Inferior parietal cortex (tissue), 1 donor: Measurements from ENCODE around the gene IL15RA.
A peak's percentile ranks its signal among the peaks of the same experiment; 100 is the strongest.

ENCODE experiments used
- DNase-seq: peaks from one replicate; pipeline ENCODE4 v3.0.0-alpha.2; 2016; ENCODE audit errors: extremely low spot score

The IL15RA gene, protein sequence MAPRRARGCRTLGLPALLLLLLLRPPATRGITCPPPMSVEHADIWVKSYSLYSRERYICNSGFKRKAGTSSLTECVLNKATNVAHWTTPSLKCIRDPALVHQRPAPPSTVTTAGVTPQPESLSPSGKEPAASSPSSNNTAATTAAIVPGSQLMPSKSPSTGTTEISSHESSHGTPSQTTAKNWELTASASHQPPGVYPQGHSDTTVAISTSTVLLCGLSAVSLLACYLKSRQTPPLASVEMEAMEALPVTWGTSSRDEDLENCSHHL

DNA sequence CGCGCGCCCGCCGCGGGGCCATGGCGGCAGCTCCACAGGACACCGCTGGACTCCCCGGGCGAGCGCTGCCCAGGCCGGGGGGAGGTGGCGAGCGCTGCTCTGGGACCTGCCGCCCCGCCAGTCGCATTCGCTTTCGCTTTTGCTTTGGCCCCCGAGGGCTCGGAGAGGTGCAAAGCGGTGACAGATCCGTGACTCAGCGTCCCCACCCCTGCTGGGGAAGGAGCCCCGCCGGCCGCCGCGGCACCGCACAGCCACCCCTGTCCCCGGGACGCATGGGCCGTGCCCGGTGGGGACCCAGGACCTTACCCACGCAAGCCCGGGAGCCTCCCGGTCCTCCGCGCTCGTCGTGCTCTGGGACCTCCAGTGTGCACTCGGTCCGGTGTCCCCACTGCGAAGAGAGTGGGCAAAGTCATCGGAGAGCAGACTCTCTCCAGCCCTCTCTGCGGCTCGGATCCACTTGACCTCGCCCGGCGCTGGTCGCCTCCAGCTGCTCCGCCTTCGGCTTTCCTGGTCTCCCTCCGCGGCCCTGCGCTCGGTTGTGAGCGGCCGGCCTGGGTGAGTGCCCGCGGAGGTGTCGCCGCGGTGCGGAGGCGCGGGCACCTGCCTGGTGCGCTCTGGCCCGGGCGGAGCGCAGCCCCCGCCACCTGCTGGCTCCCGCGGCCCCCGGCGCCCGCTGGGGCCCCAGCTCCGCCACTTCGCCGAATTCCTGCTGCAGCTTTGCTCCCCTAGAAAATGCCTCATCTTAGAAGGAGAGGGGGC, at the start of gene IL15RA:
Gene IL15RA (minus strand): TSS at position 73 of the 759 bp plus-strand sequence. CDS start 51 bp downstream, at position 22.
- DNase-seq = no peak

DNA sequence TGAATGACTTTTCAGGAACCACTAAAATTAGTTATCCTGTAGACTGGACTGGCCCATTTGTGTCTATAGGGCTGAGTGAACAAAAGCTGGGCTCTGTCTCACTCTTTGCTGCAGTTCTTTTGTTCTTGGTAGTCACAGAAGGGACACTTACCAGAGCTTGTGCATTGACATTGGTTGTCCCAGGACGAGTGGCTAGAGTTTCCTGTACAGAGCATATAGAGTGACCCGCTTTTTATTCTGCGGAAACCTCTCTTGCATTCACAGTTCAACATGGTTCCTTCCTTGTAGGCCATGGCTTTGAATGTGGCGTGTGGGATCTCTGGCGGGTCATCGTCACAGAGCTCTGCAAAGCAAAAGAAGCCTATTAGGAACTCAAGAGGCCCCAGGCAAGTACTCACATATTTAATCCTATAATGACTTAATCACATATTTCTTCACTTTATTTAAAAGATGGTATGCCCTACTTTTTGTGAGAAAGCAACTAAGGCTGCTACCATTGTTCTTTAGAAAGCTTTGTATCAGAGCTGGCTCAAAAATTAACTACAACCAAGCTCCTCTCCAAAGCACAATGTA, 48.4 kb upstream of the IL15RA start:
- DNase-seq = no peak

DNA sequence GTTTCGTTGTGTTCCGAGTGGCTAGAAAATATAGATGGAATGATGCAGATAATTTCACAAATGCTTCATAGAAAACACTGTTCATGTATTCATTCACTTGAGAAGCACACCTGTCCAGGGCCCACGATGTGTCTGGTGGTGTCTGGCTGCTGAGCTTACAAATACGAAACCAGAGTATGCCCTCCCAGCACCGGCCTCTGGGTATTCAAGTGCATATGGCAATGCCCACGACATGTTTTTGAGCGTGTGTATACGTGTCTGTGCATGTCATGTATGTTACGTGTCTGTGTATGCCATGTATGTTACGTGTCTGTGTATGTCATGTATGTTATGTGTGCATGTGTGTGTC, 47.0 kb upstream of the IL15RA start:
- DNase-seq = no peak

DNA sequence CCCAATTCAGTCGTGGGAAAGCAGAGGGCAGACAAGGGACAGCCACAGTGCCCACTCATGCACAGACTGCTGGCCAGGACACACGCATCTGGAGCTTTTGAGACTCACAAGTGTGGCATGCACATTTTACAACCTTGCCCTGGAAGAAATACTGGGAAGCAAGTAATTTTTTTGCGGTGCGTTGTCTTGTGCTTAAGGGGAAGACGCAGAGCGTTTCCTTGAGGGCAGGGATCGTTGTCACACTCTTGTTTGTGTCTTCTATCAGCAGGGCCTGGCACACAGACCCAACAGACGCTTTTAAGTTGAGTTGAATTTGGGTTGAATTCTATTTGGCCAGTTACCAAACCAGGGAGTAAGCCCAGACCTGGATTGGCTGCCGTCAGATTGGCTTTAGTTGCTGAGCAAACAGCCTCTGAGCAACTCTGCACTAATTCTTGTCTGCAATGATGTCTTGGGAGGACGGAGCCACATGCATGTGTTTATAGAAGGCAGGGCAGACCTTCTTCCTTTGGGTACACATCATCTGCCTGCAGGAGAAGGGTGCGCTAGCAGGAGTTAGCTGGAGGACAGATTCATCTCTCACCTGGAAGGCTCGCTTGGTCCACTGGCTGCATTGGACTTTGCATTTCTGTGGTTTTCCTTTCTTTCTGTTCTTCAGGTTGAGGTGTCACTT, 46.5 kb upstream of the IL15RA start:
- DNase-seq = no peak

DNA sequence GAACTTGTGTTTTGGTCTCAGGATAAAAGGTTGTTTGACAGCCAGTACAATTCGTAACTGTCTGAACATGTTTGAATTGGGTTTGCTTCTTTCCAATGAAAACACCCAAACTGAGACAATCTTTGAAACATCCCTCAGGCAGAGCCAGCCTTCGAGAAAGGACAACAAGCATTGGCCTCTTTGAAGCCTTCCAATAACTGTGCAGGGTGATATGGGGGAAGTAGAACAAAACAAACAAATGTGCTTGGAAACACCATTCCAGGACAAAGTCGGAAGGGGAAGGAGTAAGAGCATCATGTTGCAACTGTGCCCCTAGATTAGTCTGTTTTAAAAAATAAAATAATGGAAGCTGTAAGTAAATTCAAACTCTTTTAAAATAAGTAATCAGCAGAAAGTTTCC, 45.3 kb upstream of the IL15RA start:
- DNase-seq = no peak

DNA sequence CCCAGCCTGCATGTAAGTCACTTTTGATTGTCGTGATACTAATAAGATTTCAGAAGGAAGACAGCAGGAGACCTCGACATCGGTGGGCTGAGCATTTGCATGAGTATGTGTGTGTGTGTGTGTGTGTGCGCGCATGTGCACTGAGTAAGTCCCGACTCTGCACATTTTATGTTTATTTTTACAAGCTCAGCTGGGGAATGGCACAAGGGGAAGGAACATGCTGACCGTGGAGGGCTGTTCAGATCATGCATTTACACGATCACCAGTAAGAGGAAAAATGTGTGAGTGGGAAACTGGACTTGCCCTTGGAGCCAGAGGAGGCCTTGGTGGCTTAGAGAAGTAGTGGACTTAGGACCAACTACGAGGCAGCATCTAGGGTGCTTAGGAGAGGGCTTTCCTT, 43.5 kb upstream of the IL15RA start:
- no peak for DNase-seq

DNA sequence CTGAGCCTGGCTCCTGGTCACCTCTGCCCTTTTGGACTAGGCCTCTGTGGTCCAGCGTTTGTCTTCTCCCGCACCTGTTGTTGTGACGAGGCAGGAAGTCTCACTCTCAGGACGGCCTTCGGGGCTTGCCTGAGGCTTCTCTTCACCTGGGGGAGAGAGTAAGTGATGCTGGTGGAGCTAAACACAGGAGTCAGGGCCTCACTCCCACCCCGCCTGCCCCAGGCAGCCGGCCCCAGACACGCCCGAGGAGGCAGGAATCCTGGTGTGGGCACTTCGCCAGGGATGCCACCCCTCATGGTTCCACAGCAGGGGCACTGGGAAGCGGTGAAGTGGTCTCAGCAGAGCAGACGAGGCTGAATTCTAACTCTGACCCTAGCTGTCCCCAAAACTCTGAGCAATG, 42.5 kb upstream of the IL15RA start:
- no peak for DNase-seq

DNA sequence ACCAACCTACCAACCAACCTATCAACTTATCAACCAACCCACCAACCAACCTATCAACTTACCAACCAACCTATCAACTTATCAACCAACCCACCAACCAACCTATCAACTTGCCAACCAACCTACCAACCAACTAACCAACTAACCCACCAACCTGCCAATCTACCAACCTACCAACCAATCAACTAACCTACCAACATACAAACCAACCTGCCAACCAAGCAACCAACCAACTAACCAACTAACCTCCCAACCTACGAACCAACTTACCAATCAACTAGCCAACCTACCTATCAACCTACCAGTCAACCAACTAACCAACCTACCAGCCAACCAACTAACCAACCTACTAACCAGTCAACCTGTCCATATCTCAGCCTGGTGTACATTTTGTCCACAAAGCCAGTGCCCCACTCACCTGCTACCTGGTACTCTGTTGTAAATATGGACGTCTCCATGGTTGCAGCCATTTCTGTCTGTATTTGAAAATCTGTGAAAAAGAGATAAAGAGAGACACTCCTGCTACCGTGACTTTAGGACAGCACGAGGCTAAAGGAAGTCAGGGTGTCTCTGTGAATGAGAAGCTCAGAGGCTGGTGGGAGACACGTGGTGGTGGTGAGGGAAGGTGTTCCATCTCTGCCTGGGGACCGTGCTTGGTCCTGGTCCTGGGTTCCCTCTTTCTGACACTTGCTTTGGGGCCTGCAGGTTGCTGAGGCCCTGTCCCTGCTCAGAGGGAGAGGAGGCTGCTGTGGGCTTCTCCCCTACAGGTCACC, 41.9 kb upstream of the IL15RA start:
- DNase-seq = no peak

DNA sequence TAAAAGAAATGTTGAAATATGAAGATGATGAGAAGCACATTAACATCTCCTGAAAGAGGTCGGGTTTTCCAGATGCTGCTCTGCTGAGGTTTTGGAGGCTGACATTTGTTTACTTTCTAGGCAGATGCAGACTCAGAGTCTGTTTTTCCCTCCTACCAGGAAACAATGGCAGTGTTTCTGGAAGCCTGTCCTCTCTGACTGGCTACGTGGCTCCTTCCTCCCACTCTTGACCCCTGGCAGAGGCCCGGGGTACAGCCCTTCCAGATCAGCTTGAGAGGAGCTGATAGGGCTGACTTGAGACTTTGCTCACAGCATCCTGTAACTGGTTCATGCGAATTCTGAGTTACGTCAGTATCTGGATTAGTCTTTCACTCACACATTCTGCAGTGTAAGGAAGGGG, 41.1 kb upstream of the IL15RA start:
- DNase-seq = no peak

DNA sequence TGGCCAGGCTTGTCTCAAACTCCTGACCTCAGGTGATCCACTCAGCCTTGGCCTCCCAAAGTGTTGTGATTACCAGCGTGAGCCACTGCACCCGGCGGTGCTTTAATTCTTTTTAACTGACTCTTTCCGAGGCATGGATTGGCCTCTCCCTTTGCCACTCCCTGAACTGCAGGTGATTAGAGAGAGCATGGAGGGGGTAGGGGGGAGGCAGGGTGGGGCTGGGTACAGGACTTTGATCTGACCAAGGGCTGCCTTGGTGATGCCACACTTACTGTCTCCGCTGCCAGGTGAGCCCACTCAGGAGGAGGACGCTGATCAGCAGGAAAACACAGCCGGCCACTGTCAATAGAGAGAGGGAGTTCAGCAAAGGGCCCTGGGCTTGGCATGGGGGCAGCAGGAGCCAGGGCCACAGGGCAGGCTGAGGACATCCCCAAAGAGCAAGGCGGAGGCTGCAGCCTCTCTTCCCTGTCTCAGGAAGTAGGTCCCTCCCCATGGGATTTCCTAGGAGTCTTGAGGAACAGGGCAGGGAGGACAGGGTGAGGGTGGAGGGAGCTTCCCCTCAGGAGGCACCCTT, 40.5 kb upstream of the IL15RA start:
- DNase-seq = no peak

DNA sequence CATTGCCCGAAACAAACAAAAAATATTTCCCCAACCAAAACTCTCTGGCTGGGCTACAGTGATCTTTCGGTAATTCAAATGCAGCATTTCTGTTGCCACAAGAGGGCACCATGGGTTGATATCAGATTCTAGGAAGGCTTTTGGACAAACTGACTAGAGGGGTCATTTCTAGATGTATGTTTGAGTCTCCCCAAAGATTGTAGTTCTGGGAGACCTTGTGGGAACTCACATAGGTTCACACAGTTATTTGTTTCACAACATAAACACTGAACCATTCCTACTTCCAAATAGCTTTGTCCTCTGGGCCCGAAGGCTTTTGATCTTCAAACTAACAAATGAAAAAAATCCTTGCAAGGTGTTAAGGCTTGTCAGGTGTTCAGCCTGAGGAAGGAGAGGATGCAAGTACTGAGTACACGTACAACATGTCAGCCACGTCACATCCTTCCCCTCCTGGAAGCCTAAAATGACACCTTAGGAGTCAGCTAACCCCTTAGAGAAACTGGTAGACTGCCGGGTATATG, 37.0 kb upstream of the IL15RA start:
- DNase-seq = peak; percentile 79

DNA sequence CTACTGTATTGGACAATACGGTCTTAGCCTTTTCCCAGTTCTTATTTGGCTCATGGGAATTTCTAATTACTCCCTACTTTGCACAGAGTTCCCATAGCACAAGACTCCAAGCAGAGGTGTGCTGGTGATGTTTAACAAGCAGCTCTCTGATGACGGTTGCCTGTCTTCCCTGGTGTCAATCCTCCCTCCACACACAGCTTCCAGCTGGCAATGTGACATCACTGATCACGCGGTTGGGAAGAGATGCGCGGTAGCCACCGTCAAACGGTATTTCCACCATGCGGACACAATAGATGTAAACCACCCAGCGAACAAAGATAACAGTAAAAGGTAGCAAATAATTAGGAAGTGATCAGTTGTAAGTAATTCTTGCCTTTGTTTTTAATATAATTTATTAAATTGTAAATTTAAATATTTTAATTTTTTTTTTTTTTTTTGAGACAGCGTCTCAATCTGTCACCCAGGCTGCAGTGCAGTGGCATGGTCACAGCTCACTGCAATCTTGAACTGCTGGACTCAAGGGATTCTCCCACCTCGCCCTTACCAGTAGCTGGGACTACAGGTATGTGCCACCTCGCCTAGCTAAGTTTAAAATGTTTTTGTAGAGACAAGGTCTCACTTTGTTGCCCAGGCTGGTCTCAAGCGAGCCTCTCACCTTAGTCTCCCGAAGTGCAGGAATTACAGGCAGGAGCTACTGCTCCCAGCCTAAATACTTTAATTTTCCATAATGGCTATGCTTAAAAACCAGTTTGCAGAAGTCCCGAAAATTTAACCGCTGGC, 36.3 kb upstream of the IL15RA start:
- DNase-seq = no peak

DNA sequence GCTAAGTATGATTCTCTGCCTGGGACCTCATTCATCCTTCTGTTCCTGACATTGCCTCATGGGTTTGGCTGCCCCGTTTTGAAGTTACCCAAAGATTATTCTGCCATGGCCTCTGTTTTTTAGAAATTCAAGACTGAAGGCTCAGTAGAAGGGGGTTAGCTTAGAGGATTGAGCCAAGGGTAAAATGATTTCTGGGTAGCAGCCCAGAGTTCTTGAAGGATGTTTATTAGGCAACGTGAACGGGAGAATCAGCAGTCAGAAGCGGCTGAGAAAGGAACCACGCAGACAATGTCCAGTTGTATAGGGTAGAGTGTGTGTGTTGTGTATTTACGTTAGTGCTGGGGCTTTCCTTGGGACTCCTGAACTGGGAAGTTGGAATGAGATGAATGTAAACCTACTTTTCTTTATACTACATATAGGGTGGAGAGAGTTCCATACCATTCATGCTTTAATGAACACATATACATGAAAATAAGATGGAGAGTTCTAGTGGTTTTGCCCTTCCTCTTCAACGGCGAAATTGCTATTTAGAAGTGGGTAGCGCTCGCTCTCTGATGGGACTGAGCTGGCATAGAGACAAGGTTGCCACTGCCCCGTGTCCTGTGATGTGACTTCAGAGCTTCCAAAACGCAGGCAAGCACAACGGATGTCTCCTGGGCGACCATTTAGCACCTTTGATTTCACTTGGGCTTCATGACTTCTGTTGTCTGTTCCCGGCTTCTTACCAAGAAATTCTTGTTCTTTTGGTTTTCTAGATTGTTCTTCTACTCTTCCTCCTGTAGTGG, 35.0 kb upstream of the IL15RA start:
- DNase-seq = no peak

DNA sequence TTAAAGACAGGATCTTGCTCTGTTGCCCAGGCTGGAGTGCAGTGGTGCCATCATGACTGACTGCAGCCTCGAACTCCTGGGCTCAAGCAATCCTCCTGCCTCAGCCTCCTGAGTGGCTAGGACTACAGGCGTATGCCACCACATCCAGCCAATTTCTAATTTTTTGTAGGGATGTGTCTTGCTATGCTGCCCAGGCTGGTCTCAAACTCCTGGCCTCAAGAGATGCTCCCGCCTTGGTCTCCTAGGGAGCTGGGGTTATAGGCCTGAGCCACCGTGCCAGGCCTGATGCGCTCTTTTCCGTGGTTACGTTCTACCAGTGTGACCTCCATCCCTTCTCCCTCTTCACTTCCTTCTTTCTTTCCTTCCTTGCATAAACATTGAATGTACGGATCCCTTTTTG, 34.2 kb upstream of the IL15RA start:
- DNase-seq = no peak

DNA sequence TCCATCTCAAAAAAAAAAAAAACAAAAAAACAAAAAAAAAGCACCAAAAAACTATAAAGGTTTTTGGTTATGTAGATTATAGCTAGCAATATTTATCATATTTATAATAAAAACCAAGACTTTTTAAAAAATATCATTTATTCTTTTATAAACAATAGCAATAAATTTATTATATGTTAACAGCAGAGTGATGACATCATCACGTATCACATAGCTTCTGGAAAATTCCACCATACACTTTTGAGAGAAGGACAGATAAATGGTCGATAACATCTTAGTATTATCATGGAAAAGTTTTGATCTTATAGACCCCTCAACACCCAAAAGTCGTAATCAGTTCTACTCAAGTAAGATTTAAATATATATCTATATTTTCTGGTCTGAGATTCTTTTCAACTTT, 33.2 kb upstream of the IL15RA start:
- no peak for DNase-seq

DNA sequence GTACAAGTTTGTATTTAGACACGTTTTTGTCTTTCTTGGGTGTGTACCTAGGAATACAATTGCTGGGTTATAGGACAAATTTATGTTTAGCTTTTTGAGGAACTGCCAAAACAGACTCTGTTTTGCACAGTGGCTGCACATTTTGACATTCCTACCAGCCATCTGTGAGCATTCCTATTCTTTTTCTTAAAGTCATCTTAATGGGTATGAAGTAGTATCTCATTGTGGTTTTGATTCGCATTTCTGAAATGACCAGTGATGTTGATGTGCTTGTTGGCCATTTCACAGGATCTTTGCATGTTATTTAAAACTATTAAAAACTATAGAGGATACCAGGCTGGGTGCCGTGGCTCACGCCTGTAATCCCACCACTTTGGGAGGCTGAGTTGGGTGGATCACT, 32.6 kb upstream of the IL15RA start:
- DNase-seq = no peak

DNA sequence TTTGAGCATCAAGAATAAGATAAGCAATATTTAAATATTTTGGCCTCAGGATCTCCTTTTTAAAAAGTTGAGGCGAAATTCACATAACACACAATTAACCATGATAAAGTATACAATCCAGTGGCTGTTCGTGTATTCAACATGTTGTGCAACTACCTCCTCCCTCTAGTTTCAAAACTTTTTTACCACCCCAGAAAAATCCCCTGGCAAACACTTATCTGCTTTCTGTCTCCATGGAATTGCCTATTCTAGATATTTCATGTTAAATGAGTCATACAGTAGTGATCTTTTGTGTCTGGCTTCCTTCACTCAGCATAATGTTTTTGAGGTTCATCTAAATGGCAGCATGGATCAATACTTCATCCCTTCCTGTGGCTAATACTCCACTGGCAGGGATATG, 31.8 kb upstream of the IL15RA start:
- no peak for DNase-seq

DNA sequence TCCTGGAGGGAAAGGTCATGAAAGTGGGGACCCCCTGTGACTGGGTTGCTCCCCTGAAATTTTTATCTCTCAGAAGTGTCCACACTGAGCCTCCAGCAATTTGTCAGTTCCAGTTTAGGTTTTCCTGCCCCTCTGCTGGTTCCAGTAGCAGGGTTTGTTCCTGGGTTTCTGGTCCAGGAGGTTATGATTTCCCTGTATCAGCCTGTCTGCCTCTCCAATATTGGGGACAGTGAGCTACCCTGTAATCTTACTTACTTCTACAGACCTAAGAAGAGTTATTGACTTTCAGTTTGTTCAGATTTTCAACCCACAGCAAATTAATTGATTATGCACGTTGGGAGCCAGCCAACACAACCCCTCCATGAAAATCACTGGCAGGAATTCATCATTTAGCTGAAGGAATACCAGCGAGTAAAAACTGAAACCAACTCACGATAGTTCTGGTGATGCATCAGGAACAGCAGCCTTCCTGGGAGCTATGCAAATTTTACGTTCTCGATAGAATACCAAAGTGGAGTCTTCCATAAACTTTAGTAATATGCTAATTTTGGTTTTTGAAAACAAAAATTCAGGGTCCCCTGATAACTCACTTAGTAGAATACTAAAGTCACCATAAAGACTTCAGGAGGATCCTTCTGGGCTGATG, 31.3 kb upstream of the IL15RA start:
- DNase-seq = no peak

DNA sequence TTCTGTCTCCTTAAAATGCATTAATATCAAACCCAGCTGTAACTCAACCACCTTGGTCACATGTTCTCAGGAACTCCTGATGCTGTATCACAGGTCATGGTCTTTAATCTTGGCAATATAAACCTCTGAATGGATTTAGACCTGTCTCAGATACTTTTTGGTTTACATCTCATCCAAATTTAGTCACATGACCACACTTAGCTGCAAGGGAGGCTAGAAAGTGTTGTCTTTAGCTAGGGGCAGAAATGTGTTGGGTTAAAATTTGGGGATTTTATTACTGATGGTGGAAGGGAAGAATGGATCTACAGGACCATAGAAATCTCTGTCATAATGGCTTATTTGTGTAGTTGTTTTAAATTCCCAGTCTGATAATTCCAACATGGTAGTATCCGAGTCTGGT, 29.6 kb upstream of the IL15RA start:
- no peak for DNase-seq
